Neural cell (in vitro differentiated cells): ENCODE results near the gene FAM204A.

Source experiments
- EP300 ChIP-seq: fragments of 450-650 bp; conservative IDR thresholded peaks from 2 replicates; pipeline ENCODE4 v1.6.1; 2014; ENCODE audit warnings: antibody characterized with exemption, mild to moderate bottlenecking, moderate library complexity; ENCODE audit not compliant: poor library complexity, severe bottlenecking
- EZH2 ChIP-seq: fragments of 200-600, 300-800 bp; shearing (Covaris generic), sonication (generic); IDR thresholded peaks from 2 replicates; pipeline ENCODE4 v1.6.1; 2014; ENCODE audit warnings: antibody characterized with exemption, low read length, borderline replicate concordance, mild to moderate bottlenecking; ENCODE audit not compliant: insufficient read depth, poor library complexity, severe bottlenecking
- POLR2AphosphoS5 ChIP-seq: IDR thresholded peaks from 2 replicates; pipeline ENCODE4 v1.6.1; 2012
- SMC3 ChIP-seq: fragments of 450-650 bp; conservative IDR thresholded peaks from 2 replicates; pipeline ENCODE4 v1.6.1; 2014; ENCODE audit warnings: antibody characterized with exemption, mild to moderate bottlenecking, moderate library complexity; ENCODE audit not compliant: poor library complexity
- TAF1 ChIP-seq: IDR thresholded peaks from 2 replicates; pipeline ENCODE4 v1.6.1; 2012; ENCODE audit warnings: low read depth
- TF ChIP-seq, protein P1 (sequence below): fragments of 450-650 bp; IDR thresholded peaks from 2 replicates; pipeline ENCODE4 v1.5.1; 2014; ENCODE audit warnings: antibody characterized with exemption, mild to moderate bottlenecking, moderate library complexity; ENCODE audit not compliant: poor library complexity, severe bottlenecking

DNA sequence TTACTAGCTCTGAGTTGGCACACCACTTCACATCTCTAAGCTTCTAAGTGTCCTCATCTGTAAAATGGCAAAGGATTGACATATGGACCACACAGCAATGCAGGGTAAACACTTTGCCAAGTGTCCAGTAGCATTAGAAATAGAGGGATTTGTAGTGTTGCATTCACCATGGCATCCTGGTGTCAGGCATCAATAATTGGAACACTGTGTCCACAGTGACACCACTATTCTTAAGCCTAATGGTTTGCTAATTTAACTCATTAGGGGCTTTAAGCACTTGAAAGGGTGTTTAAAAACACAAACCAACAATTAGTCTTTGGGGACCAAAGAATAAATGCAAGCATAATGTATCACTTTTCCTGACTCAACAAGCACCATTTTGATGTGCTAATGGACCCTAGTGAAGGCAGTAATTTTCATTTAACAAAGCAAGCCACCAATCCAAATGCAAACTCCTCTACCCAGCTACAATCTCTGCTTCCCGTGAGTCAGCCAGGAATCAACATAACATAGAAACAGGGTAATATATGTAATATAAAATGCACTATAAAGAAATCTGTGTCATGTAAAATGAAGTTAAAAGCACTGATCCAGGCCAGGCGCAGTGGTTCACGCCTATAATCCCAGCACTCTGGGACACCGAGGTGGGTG, 75.9 kb downstream of the FAM204A start:
- no peak for TF ChIP-seq EP300
- TF ChIP-seq, protein P1, sequence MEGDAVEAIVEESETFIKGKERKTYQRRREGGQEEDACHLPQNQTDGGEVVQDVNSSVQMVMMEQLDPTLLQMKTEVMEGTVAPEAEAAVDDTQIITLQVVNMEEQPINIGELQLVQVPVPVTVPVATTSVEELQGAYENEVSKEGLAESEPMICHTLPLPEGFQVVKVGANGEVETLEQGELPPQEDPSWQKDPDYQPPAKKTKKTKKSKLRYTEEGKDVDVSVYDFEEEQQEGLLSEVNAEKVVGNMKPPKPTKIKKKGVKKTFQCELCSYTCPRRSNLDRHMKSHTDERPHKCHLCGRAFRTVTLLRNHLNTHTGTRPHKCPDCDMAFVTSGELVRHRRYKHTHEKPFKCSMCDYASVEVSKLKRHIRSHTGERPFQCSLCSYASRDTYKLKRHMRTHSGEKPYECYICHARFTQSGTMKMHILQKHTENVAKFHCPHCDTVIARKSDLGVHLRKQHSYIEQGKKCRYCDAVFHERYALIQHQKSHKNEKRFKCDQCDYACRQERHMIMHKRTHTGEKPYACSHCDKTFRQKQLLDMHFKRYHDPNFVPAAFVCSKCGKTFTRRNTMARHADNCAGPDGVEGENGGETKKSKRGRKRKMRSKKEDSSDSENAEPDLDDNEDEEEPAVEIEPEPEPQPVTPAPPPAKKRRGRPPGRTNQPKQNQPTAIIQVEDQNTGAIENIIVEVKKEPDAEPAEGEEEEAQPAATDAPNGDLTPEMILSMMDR, result no peak
- no peak for TF ChIP-seq POLR2AphosphoS5
- TF ChIP-seq SMC3, result no peak
- TF ChIP-seq EZH2, result no peak
- no peak for TF ChIP-seq TAF1
